ENCODE measurements around the gene FRAS1. TPM values are rescaled to one million over a fixed set of nuclear protein-coding genes. Genes with fewer than 3 reads are reported as not detected.

Gene FRAS1
- total RNA-seq, 1 donor from 2014 or later: 18.9 TPM

DNA sequence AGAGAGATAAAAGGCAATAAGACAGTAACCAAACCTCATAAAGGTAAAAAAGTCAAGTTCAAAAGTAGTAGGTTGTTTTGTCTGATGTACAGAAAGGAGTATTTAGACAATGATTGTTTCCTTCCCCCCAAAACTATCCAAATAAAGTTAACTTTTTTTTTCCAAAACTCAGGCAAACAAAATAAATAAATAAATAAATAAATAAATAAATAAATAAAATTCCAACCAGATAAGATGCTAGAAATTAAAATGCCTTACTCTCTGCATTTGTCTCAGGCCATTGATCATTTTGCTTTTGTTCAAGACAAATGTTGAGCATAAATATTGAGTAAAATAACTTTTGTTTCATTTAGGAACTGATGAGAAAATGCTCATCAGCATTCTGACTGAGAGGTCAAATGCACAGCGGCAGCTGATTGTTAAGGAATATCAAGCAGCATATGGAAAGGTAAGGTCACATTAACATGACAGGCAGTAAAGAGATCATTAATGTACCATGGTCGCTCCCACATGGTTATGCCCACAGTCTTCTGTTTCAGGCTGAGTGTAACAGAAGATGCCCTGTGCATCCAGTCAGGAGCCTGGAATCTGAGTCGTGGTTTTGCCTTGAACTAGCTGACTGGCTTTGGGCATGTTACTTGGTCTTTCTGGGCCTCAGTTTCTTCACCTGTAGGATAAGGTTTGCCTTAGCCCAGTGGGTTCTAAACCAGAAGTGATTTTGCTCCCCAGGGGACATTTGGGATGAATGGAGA, 521.7 kb downstream of the FRAS1 start:
- no peaks in the 10 kb centered on the region for H3K27me3 Mint-ChIP-seq (ENCODE audit: low read depth)
- no peaks in the 10 kb centered on the region for H3K9me3 Mint-ChIP-seq (ENCODE audit: low read depth)
- H3K4me3 Mint-ChIP-seq (ENCODE audit: unreplicated experiment): no peak overlapping the region
- H3K36me3 Mint-ChIP-seq (ENCODE audit: low read depth): peaks cover 5% of the 10 kb centered on the region
- H3K4me1 Mint-ChIP-seq (ENCODE audit: low read depth): no peaks in the 10 kb centered on the region
- TF ChIP-seq, protein P1, sequence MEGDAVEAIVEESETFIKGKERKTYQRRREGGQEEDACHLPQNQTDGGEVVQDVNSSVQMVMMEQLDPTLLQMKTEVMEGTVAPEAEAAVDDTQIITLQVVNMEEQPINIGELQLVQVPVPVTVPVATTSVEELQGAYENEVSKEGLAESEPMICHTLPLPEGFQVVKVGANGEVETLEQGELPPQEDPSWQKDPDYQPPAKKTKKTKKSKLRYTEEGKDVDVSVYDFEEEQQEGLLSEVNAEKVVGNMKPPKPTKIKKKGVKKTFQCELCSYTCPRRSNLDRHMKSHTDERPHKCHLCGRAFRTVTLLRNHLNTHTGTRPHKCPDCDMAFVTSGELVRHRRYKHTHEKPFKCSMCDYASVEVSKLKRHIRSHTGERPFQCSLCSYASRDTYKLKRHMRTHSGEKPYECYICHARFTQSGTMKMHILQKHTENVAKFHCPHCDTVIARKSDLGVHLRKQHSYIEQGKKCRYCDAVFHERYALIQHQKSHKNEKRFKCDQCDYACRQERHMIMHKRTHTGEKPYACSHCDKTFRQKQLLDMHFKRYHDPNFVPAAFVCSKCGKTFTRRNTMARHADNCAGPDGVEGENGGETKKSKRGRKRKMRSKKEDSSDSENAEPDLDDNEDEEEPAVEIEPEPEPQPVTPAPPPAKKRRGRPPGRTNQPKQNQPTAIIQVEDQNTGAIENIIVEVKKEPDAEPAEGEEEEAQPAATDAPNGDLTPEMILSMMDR (IDR thresholded peaks at IDR 0.05): no peak
- H3K27ac Mint-ChIP-seq (ENCODE audit: unreplicated experiment): no peak overlapping the region
- no peak for DNase-seq (ENCODE audit: low spot score)

DNA sequence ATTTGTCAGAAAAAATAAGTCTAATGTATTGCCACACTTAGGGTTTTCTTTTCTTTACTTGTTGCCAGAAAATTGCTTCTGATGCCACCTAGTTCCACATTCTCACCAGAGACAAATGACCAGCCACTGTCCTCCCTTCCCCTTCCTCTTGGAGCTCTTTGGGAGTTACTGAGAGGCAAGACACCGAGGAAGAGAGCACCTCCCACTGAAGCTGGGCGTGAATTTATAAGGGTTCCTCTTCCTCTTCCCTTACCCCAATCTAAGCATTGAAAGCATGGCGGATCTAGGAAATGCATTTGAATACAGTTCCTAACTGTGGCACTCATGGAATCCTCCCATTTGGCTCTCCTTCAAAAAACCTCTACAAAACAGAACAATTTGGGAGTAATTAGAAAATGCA, 524.5 kb downstream of the FRAS1 start:
- Mint-ChIP-seq H3K36me3 (ENCODE audit: low read depth) (peaks cover 9% of the 10 kb centered on the region), H3K9me3 (ENCODE audit: low read depth) (peaks cover 2% of the 10 kb centered on the region), H3K4me1 (ENCODE audit: low read depth) (no peaks in the 10 kb centered on the region), H3K27ac (ENCODE audit: unreplicated experiment) (no peak overlapping the region), H3K27me3 (ENCODE audit: low read depth) (no peaks in the 10 kb centered on the region), H3K4me3 (ENCODE audit: unreplicated experiment) (no peak overlapping the region)
- TF ChIP-seq, protein P1 (IDR thresholded peaks at IDR 0.05): no peak
- no peak for DNase-seq (ENCODE audit: low spot score)

DNA sequence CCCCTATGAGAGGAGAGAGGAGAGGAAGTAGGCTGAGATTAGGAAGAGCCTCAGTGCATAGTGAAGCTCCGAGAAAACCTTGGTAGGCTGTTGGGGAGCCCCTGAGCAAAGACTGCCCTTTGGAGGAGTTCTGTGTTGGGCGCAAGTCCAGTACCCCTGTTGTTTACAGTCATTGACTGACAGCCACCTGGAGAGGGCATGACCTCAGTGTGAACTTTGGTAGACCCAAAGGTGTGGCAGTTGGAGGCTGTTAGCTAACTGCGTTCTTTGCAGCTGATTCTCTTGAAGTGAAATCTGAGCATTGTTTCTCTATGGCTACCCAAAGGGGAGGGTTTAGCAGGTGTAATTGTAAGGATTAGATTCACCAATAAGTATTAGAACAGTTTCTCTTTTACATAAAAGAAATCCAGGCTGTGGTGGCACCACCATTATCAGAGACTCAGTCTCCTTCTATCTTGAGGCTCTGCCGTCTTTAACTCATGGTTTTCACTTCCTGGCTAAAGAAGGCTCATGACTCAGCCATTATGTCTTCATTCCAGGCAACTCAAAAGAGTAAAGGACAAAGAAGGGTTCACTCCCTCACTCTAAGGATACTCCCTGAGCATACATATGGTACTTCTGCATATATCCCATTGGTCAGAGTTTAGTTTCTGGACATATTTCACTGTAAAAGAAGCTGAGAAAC, 527.9 kb downstream of the FRAS1 start:
- Mint-ChIP-seq H3K4me1 (ENCODE audit: low read depth) (no peaks in the 10 kb centered on the region), H3K27ac (ENCODE audit: unreplicated experiment) (no peak overlapping the region), H3K4me3 (ENCODE audit: unreplicated experiment) (no peak overlapping the region), H3K27me3 (ENCODE audit: low read depth) (no peaks in the 10 kb centered on the region), H3K9me3 (ENCODE audit: low read depth) (peaks cover 2% of the 10 kb centered on the region), H3K36me3 (ENCODE audit: low read depth) (peaks cover 9% of the 10 kb centered on the region)
- DNase-seq (ENCODE audit: low spot score): no peak
- TF ChIP-seq, protein P1 (IDR thresholded peaks at IDR 0.05): no peak

DNA sequence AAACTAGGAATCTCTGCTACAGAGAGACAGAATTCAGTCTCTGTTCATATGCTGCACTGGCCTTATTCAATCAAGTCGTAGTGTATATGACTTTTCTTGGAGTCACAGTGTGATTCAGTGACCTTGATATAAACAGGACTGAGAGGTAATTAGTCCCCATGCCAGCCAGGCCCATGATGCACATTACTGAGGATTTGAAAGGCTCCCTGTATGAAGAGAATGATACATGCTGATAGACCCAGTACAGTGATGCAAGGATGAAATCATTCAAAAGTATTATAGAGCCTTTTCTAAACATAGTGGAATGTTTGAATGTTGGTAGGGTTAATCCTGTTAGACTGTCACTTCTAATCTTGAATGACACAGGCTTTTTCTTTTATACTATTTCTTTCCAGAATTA, 528.5 kb downstream of the FRAS1 start:
- DNase-seq (ENCODE audit: low spot score): no peak
- TF ChIP-seq, protein P1 (IDR thresholded peaks at IDR 0.05): no peak
- Mint-ChIP-seq H3K36me3 (ENCODE audit: low read depth) (peaks cover 9% of the 10 kb centered on the region), H3K4me3 (ENCODE audit: unreplicated experiment) (no peak overlapping the region), H3K27me3 (ENCODE audit: low read depth) (no peaks in the 10 kb centered on the region), H3K4me1 (ENCODE audit: low read depth) (no peaks in the 10 kb centered on the region), H3K9me3 (ENCODE audit: low read depth) (peaks cover 2% of the 10 kb centered on the region), H3K27ac (ENCODE audit: unreplicated experiment) (no peak overlapping the region)

DNA sequence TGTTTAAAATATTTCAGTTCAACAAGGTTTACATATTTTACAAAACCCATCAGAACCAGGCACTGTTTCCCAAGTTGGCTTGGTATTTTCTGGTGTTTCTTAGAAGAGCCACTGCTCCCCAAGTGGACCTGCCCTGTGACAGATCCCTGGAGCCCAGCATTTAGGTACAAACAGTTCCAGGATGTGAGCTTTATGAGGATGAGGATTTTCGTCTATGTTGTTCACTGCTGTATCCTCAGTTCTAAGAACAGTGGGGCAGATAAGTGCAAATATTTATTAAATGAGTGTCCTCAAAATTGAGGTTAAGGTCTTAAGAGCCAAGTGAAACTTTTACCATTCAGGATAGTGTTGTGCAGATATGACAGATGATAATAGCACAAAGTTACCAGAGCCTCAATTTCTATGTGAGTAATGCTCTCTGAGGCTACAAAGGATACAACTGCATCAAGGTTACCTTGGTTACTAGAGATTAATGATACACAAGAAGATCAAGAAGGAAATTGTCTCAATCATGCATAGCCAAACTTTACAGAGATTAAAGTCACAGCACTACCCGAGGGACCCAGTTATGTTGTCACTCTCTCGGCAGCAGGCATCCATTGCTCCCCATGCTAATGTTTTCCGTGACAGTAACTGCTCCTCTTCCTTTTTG, 531.9 kb downstream of the FRAS1 start:
- Mint-ChIP-seq H3K4me1 (ENCODE audit: low read depth) (peaks cover 9% of the 10 kb centered on the region), H3K27ac (ENCODE audit: unreplicated experiment) (no peak overlapping the region), H3K27me3 (ENCODE audit: low read depth) (no peaks in the 10 kb centered on the region), H3K4me3 (ENCODE audit: unreplicated experiment) (no peak overlapping the region), H3K9me3 (ENCODE audit: low read depth) (peaks cover 4% of the 10 kb centered on the region), H3K36me3 (ENCODE audit: low read depth) (peaks cover 6% of the 10 kb centered on the region)
- TF ChIP-seq, protein P1 (IDR thresholded peaks at IDR 0.05): no peak
- no peak for DNase-seq (ENCODE audit: low spot score)
